Breast epithelium (tissue), 3 donors: ENCODE measurements around the gene RFTN1.

Experiments
- POLR2A ChIP-seq: fragments of 450-650 bp; IDR thresholded peaks from one replicate; pipeline ENCODE4 v1.6.1; 2016; ENCODE audit warnings: antibody characterized with exemption, mild to moderate bottlenecking, moderate library complexity
- TF ChIP-seq, protein P1 (sequence below), 3 donors: fragments of 450-650 bp; IDR thresholded peaks; one replicate each; pipeline ENCODE4 v1.5.1; 2016 to 2017; ENCODE audit warnings: antibody characterized with exemption in 3 of 3, mild to moderate bottlenecking in 3 of 3, moderate library complexity in 3 of 3

DNA sequence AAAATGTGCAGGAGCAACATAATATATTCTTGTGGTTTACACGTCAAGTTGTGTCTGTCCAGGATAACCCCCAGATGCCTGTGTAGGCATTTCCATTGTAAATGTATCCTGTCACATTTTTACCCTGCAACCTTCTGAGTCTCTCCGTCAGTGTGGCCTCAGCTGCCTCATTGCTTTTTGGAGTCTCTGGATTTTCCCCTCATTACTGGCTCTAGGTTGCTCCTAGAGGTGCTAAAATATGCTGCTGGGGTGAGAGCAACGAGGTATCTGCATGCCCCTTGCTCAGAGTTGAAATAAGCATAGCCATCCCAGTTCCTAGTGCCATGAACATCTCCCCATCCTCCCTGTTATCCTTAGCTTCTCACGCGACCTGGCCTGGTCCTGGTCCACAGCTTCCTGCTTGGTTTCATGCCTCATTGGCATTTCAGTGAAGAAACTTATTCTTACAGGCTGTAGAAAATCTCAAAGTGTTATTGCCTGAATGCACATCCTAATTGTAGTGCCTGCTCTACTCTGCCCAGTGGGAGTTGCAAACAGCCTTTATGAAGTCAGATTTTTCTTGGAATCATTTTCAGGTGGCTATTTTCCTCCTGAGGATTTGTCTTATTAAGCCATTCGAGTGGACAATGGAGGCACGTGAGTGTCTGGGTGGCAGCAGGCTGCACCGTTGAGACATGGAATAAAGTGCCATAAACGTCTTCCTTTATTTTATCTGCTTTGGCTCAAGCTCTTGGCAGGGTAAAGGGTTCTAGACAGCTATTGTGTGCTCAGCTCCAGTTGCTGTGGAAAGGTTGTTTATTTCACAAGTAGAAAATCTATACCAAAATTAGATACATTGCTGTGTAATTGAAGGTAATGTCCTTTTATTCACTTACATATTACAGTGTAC, 215.3 kb downstream of the RFTN1 start:
- TF ChIP-seq, protein P1, sequence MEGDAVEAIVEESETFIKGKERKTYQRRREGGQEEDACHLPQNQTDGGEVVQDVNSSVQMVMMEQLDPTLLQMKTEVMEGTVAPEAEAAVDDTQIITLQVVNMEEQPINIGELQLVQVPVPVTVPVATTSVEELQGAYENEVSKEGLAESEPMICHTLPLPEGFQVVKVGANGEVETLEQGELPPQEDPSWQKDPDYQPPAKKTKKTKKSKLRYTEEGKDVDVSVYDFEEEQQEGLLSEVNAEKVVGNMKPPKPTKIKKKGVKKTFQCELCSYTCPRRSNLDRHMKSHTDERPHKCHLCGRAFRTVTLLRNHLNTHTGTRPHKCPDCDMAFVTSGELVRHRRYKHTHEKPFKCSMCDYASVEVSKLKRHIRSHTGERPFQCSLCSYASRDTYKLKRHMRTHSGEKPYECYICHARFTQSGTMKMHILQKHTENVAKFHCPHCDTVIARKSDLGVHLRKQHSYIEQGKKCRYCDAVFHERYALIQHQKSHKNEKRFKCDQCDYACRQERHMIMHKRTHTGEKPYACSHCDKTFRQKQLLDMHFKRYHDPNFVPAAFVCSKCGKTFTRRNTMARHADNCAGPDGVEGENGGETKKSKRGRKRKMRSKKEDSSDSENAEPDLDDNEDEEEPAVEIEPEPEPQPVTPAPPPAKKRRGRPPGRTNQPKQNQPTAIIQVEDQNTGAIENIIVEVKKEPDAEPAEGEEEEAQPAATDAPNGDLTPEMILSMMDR (IDR thresholded peaks at IDR 0.05) = no peak
- no peak for TF ChIP-seq POLR2A
